ENCODE results near the gene PPP2R5C. TPM values are rescaled to one million over a fixed set of nuclear protein-coding genes. Genes with fewer than 3 reads are reported as not detected.
"Not testable (repeated sequence)": the region's sequence is repeated elsewhere in the genome, so short reads cannot be mapped to it uniquely, and the experiment has no call there.

The PPP2R5C gene
- polyA plus RNA-seq, 3 donors = 92.1 to 105 (median 95.3) TPM

GRCh38 chr14:101963656-101964296 is 202.3 kb downstream of the PPP2R5C start:
- DNase-seq = no peak

- peak; percentile 93 for DNase-seq
Observed at GRCh38 chr14:101964297-101965180, 203.0 kb downstream of the PPP2R5C start, which contains the start of gene DYNC1H1. Gene DYNC1H1 (plus strand): TSS chr14:101964573. CDS start chr14:101964692, 119 bp downstream.

GRCh38 chr14:101965181-101965544 is 203.7 kb downstream of the PPP2R5C start:
- DNase-seq = peak; percentile 64

- DNase-seq = no peak
Observed at GRCh38 chr14:101965770-101966722, 204.5 kb downstream of the PPP2R5C start.

- no peak for DNase-seq
Observed at GRCh38 chr14:101966742-101967141, 205.2 kb downstream of the PPP2R5C start.

- no peak for DNase-seq
Observed at GRCh38 chr14:101968186-101968585, 206.7 kb downstream of the PPP2R5C start.

GRCh38 chr14:101969481-101969880 is 208.0 kb downstream of the PPP2R5C start:
- DNase-seq = no peak

- DNase-seq = no peak
Observed at GRCh38 chr14:101970830-101971400, 209.4 kb downstream of the PPP2R5C start.

GRCh38 chr14:101971458-101971857 is 209.9 kb downstream of the PPP2R5C start:
- not testable (repeated sequence) for DNase-seq

GRCh38 chr14:101972126-101972866 is 210.8 kb downstream of the PPP2R5C start:
- DNase-seq = no peak

- DNase-seq = no peak
Observed at GRCh38 chr14:101973356-101973755, 211.8 kb downstream of the PPP2R5C start.

GRCh38 chr14:101975231-101975630 is 213.7 kb downstream of the PPP2R5C start:
- DNase-seq = no peak

Other genes starting within 250 kb of the PPP2R5C start
- gene DIO3, start 200.2 kb upstream of the PPP2R5C start, polyA plus RNA-seq (ENCODE audit: insufficient read length in 3 of 3) = under 1 TPM; 0.18 to 0.27 (median 0.21) TPM
- gene DYNC1H1, start 202.9 kb downstream of the PPP2R5C start, polyA plus RNA-seq (ENCODE audit: insufficient read length in 3 of 3) = 100 to 1,000 TPM; 318 to 347 (median 347) TPM

Measured in renal pelvis (tissue), 4 donors.